Measurements from ENCODE around the gene USP17L28. TPM values are rescaled to one million over a fixed set of nuclear protein-coding genes. Genes with fewer than 3 reads are reported as not detected.
"Not testable (repeated sequence)": the region's sequence is repeated elsewhere in the genome, so short reads cannot be mapped to it uniquely, and the experiment has no call there.

USP17L28 gene
- polyA plus RNA-seq, 4 donors, result not detected

DNA sequence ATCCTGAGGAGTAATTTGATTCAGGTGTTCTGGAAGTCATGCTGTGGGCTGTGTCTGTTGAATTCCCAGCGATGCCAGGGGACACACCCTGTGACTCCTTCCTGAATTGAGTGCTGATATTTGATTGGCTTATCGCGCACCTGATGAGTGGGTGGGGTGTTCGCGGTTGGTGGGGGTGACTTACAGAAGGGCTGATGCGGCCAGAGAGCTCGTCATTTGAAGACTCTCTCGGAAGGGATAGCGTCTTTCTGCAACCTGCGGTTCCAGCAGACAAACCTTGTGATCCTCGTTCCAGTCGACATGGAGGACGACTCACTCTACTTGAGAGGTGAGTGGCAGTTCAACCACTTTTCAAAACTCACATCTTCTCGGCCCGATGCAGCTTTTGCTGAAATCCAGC lies 4.6 kb downstream of the USP17L28 start, which contains the start of gene USP17L29:
Gene USP17L29, plus strand, starts transcription at position 301 of the 400 bp plus-strand sequence. Its CDS starts 0 bp downstream, at position 301.
- FAIRE-seq; H3K27ac ChIP-seq (ENCODE audit: low read depth in 1 of 3, low read length in 2 of 3); H3K9me3 ChIP-seq (ENCODE audit: control insufficient read depth in 2 of 2, insufficient read depth in 1 of 2, low read depth in 1 of 2, low read length in 1 of 2); DNase-seq; H3K4me3 ChIP-seq (ENCODE audit: low read depth in 1 of 3, low read length in 3 of 3); H3K36me3 ChIP-seq (ENCODE audit: control insufficient read depth in 3 of 3, insufficient read depth in 2 of 3, low read depth in 1 of 3, low read length in 3 of 3); H3K4me1 ChIP-seq (ENCODE audit: control insufficient read depth in 3 of 3, insufficient read depth in 2 of 3, low read depth in 1 of 3, low read length in 2 of 3); H3K27me3 ChIP-seq (ENCODE audit: control insufficient read depth in 3 of 3, insufficient read depth in 3 of 3, low read length in 3 of 3): not testable (repeated sequence)
- no CpG with 5 or more reads among the region's 15 CpGs for WGBS, 3 donors

DNA sequence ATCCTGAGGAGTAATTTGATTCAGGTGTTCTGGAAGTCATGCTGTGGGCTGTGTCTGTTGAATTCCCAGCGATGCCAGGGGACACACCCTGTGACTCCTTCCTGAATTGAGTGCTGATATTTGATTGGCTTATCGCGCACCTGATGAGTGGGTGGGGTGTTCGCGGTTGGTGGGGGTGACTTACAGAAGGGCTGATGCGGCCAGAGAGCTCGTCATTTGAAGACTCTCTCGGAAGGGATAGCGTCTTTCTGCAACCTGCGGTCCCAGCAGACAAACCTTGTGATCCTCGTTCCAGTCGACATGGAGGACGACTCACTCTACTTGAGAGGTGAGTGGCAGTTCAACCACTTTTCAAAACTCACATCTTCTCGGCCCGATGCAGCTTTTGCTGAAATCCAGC lies 14.1 kb downstream of the USP17L28 start, which contains the start of gene USP17L30:
Gene USP17L30, plus strand, starts transcription at position 301 of the 400 bp plus-strand sequence. Its CDS starts 0 bp downstream, at position 301.
- not testable (repeated sequence) for H3K9me3 ChIP-seq (ENCODE audit: control insufficient read depth in 2 of 2, insufficient read depth in 1 of 2, low read depth in 1 of 2, low read length in 1 of 2); H3K27ac ChIP-seq (ENCODE audit: low read depth in 1 of 3, low read length in 2 of 3); DNase-seq; H3K36me3 ChIP-seq (ENCODE audit: control insufficient read depth in 3 of 3, insufficient read depth in 2 of 3, low read depth in 1 of 3, low read length in 3 of 3); H3K4me1 ChIP-seq (ENCODE audit: control insufficient read depth in 3 of 3, insufficient read depth in 2 of 3, low read depth in 1 of 3, low read length in 2 of 3); H3K27me3 ChIP-seq (ENCODE audit: control insufficient read depth in 3 of 3, insufficient read depth in 3 of 3, low read length in 3 of 3); FAIRE-seq; H3K4me3 ChIP-seq (ENCODE audit: low read depth in 1 of 3, low read length in 3 of 3)
- WGBS, 3 donors, result no CpG with 5 or more reads among the region's 15 CpGs

DNA sequence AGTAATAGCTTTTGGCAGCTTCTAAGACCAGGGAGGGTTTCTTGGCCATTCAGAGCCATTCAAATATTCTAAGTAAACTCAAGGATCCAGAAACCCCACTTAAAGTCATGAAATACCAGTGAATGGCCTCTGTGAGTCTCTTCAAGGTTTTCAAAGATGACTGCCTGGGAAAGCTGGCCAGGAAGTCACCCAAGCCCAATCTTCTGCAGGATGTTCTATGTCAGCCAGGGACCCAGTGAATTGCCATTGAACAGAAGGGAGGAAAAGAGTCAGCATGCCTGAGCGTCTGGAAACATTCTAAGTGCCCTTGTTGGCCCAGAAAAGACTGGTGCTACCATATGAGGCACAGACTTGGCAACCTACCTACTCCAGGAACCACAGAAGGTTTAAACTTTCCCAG lies 31.2 kb downstream of the USP17L28 start:
- WGBS, 3 donors, result 37 to 57% (median 50%) methylated on average over 1 of the region's 1 CpG
- H3K4me1 ChIP-seq (ENCODE audit: control insufficient read depth in 3 of 3, insufficient read depth in 2 of 3, low read depth in 1 of 3, low read length in 2 of 3); H3K36me3 ChIP-seq (ENCODE audit: control insufficient read depth in 3 of 3, insufficient read depth in 2 of 3, low read depth in 1 of 3, low read length in 3 of 3); H3K27ac ChIP-seq (ENCODE audit: low read depth in 1 of 3, low read length in 2 of 3); FAIRE-seq; H3K9me3 ChIP-seq (ENCODE audit: control insufficient read depth in 2 of 2, insufficient read depth in 1 of 2, low read depth in 1 of 2, low read length in 1 of 2); DNase-seq; H3K27me3 ChIP-seq (ENCODE audit: control insufficient read depth in 3 of 3, insufficient read depth in 3 of 3, low read length in 3 of 3); H3K4me3 ChIP-seq (ENCODE audit: low read depth in 1 of 3, low read length in 3 of 3): not testable (repeated sequence)

- DNase-seq (peak; percentile 12 to 51), FAIRE-seq (peak; percentile 19)
- H3K27me3 ChIP-seq (ENCODE audit: control insufficient read depth in 3 of 3, insufficient read depth in 3 of 3, low read length in 3 of 3); H3K4me1 ChIP-seq (ENCODE audit: control insufficient read depth in 3 of 3, insufficient read depth in 2 of 3, low read depth in 1 of 3, low read length in 2 of 3); H3K9me3 ChIP-seq (ENCODE audit: control insufficient read depth in 2 of 2, insufficient read depth in 1 of 2, low read depth in 1 of 2, low read length in 1 of 2); H3K36me3 ChIP-seq (ENCODE audit: control insufficient read depth in 3 of 3, insufficient read depth in 2 of 3, low read depth in 1 of 3, low read length in 3 of 3); H3K27ac ChIP-seq (ENCODE audit: low read depth in 1 of 3, low read length in 2 of 3): not testable (repeated sequence)
- peak overlapping the region in 2 of 3 donors; percentile 47 to 49 for H3K4me3 ChIP-seq (ENCODE audit: low read depth in 1 of 3, low read length in 3 of 3)
- 20 to 35% (median 26%) methylated on average over 19 to 36 of the region's 36 CpGs for WGBS, 3 donors
Measured at GRCh38 chr4:9381012-9381534, 32.4 kb downstream of the USP17L28 start.

DNA sequence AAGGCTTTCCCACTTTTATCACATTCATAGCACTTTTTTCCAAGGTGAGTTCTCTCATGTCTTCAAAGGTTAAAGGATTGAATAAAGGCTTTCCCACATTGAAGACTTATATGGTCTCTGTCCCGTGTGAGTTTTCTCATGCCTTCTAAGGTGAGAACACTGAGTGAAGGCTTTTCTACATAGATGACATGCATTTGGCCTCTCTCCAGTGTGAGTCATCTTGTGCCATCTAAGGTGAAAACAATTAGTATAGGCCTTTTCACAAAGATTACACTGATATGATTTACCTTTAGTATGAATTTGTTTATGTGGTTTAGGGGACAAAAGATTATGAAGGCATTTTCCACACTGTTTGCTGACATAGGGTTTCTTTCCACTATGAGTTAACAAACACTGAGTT lies 35.4 kb downstream of the USP17L28 start:
- Histone ChIP-seq H3K9me3 (ENCODE audit: control insufficient read depth in 2 of 2, insufficient read depth in 1 of 2, low read depth in 1 of 2, low read length in 1 of 2) (no peaks in the 10 kb centered on the region), H3K27ac (ENCODE audit: low read depth in 1 of 3, low read length in 2 of 3) (no peak overlapping the region), H3K27me3 (ENCODE audit: control insufficient read depth in 3 of 3, insufficient read depth in 3 of 3, low read length in 3 of 3) (no peaks in the 10 kb centered on the region), H3K4me3 (ENCODE audit: low read depth in 1 of 3, low read length in 3 of 3) (no peak overlapping the region), H3K4me1 (ENCODE audit: control insufficient read depth in 3 of 3, insufficient read depth in 2 of 3, low read depth in 1 of 3, low read length in 2 of 3) (no peaks in the 10 kb centered on the region), H3K36me3 (ENCODE audit: control insufficient read depth in 3 of 3, insufficient read depth in 2 of 3, low read depth in 1 of 3, low read length in 3 of 3) (no peaks in the 10 kb centered on the region)
- 26 to 66% (median 43%) methylated on average over 1 of the region's 1 CpG for WGBS, 3 donors
- peak in 1 of 2 donors; percentile 3 for DNase-seq
- FAIRE-seq, result no peak

GRCh38 chr4:9389001-9389400 lies 40.3 kb downstream of the USP17L28 start:
- not testable (repeated sequence) for FAIRE-seq; DNase-seq; H3K9me3 ChIP-seq (ENCODE audit: control insufficient read depth in 2 of 2, insufficient read depth in 1 of 2, low read depth in 1 of 2, low read length in 1 of 2); H3K27ac ChIP-seq (ENCODE audit: low read depth in 1 of 3, low read length in 2 of 3); H3K4me1 ChIP-seq (ENCODE audit: control insufficient read depth in 3 of 3, insufficient read depth in 2 of 3, low read depth in 1 of 3, low read length in 2 of 3); H3K36me3 ChIP-seq (ENCODE audit: control insufficient read depth in 3 of 3, insufficient read depth in 2 of 3, low read depth in 1 of 3, low read length in 3 of 3); H3K4me3 ChIP-seq (ENCODE audit: low read depth in 1 of 3, low read length in 3 of 3); H3K27me3 ChIP-seq (ENCODE audit: control insufficient read depth in 3 of 3, insufficient read depth in 3 of 3, low read length in 3 of 3)
- WGBS, 3 donors, result 42 to 71% (median 49%) methylated on average over 2 of the region's 2 CpGs

Other genes starting within 250 kb of the USP17L28 start
- not detected for gene FAM90A26, start 178.5 kb upstream of the USP17L28 start, polyA plus RNA-seq
- gene USP17L10, start 138.2 kb upstream of the USP17L28 start, polyA plus RNA-seq, result not detected
- gene USP17L11, start 133.5 kb upstream of the USP17L28 start, polyA plus RNA-seq, result not detected
- gene USP17L12, start 128.7 kb upstream of the USP17L28 start, polyA plus RNA-seq, result not detected
- not detected for gene USP17L13, start 124.0 kb upstream of the USP17L28 start, polyA plus RNA-seq
- not detected for gene USP17L15, start 114.5 kb upstream of the USP17L28 start, polyA plus RNA-seq
- gene USP17L17, start 105.0 kb upstream of the USP17L28 start, polyA plus RNA-seq, result not detected
- gene USP17L18, start 100.3 kb upstream of the USP17L28 start, polyA plus RNA-seq, result not detected
- gene USP17L19, start 95.5 kb upstream of the USP17L28 start, polyA plus RNA-seq, result not detected
- not detected for gene USP17L20, start 90.8 kb upstream of the USP17L28 start, polyA plus RNA-seq
- gene USP17L21, start 86.0 kb upstream of the USP17L28 start, polyA plus RNA-seq, result not detected
- gene USP17L22, start 81.3 kb upstream of the USP17L28 start, polyA plus RNA-seq, result not detected
- not detected for gene USP17L24, start 23.7 kb upstream of the USP17L28 start, polyA plus RNA-seq
- not detected for gene USP17L25, start 19.0 kb upstream of the USP17L28 start, polyA plus RNA-seq
- not detected for gene USP17L26, start 14.2 kb upstream of the USP17L28 start, polyA plus RNA-seq
- gene USP17L5, start 9.5 kb upstream of the USP17L28 start, polyA plus RNA-seq, result not detected
- gene USP17L27, start 4.7 kb upstream of the USP17L28 start, polyA plus RNA-seq, result not detected
- gene USP17L29, start 4.7 kb downstream of the USP17L28 start, polyA plus RNA-seq, result not detected
- not detected for gene USP17L30, start 14.2 kb downstream of the USP17L28 start, polyA plus RNA-seq
- gene DEFB131A, start 95.5 kb downstream of the USP17L28 start, polyA plus RNA-seq, result not detected